HepG2 (cell line): ENCODE results near the gene IGF2. TPM values are rescaled to one million over a fixed set of nuclear protein-coding genes. Genes with fewer than 3 reads are reported as not detected.

Source experiments
- CCAR2 ChIP-seq: fragments of 200-400 bp; formaldehyde crosslinking; optimal IDR thresholded peaks from 2 replicates; pipeline ENCODE3; 2018; ENCODE audit warnings: low read depth, mild to moderate bottlenecking, low read length, moderate library complexity
- CENPT ChIP-seq: sonication (generic); formaldehyde crosslinking; IDR thresholded peaks from 2 replicates; pipeline ENCODE4 v1.8.0; 2022; ENCODE audit warnings: low read depth, mild to moderate bottlenecking, moderate library complexity, missing genetic modification reagents
- DNMT1 ChIP-seq: sonication (generic); formaldehyde crosslinking; IDR thresholded peaks from 2 replicates; pipeline ENCODE4 v1.5.1; 2020; ENCODE audit warnings: mild to moderate bottlenecking, missing genetic modification reagents
- KAT2B ChIP-seq: fragments of 150-350 bp; IDR thresholded peaks from 2 replicates; pipeline ENCODE4 v1.6.1; 2014; ENCODE audit warnings: low read depth, low read length, borderline replicate concordance
- MAZ ChIP-seq, 2 experiments: sonication (generic) in 1 of 2; formaldehyde crosslinking in 1 of 2; IDR thresholded peaks; 2 replicates each; pipeline versions ENCODE4 v1.5.0 to v1.6.1; 2012 to 2020; ENCODE audit warnings: low read depth in 2 of 2, mild to moderate bottlenecking in 2 of 2, borderline replicate concordance in 1 of 2, improper control_type of control experiment in 1 of 2, low read length in 1 of 2, missing genetic modification reagents in 1 of 2, moderate library complexity in 1 of 2
- MIER3 ChIP-seq: IDR thresholded peaks from 2 replicates; pipeline ENCODE4 v1.6.1; 2016; ENCODE audit warnings: missing compliant biosample characterization, borderline replicate concordance
- MYNN ChIP-seq: sonication (generic); formaldehyde crosslinking; IDR thresholded peaks from 2 replicates; pipeline ENCODE4 v1.4.0; 2020; ENCODE audit warnings: mild to moderate bottlenecking, low read depth, missing genetic modification reagents
- PAWR ChIP-seq: sonication (generic); formaldehyde crosslinking; IDR thresholded peaks from 2 replicates; pipeline ENCODE4 v1.4.0; 2020; ENCODE audit warnings: missing genetic modification reagents, mild to moderate bottlenecking, borderline replicate concordance
- PITX1 ChIP-seq: sonication (generic); formaldehyde crosslinking; IDR thresholded peaks from 2 replicates; pipeline ENCODE4 v1.5.1; 2020; ENCODE audit warnings: mild to moderate bottlenecking, missing genetic modification reagents
- SETDB1 ChIP-seq: sonication (generic); formaldehyde crosslinking; IDR thresholded peaks from 2 replicates; pipeline ENCODE4 v1.5.1; 2020; ENCODE audit warnings: missing genetic modification reagents, mild to moderate bottlenecking, borderline replicate concordance
- SOX13 ChIP-seq, 3 experiments: fragments of 450-650 bp in 1 of 3; sonication (generic) in 1 of 3; formaldehyde crosslinking in 1 of 3; IDR thresholded peaks in 2 of 3; conservative IDR thresholded peaks in 1 of 3; 2 replicates each; pipeline versions ENCODE4 v1.5.0 to v1.6.1; 2016 to 2020; ENCODE audit warnings: antibody characterized with exemption in 1 of 3, mild to moderate bottlenecking in 1 of 3, missing compliant biosample characterization in 1 of 3, missing genetic modification reagents in 1 of 3, moderate library complexity in 1 of 3
- SOX6 ChIP-seq, 2 experiments: fragments of 450-650 bp in 1 of 2; sonication (generic) in 1 of 2; formaldehyde crosslinking in 1 of 2; IDR thresholded peaks; 2 replicates each; pipeline versions ENCODE4 v1.4.0 to v1.6.1; 2017 to 2020; ENCODE audit warnings: antibody characterized with exemption in 1 of 2, mild to moderate bottlenecking in 1 of 2, missing genetic modification reagents in 1 of 2
- SUZ12 ChIP-seq: fragments of 150-350 bp; IDR thresholded peaks from 2 replicates; pipeline ENCODE4 v1.6.1; 2014; ENCODE audit warnings: low read depth, low read length
- TMF1 ChIP-seq: sonication (generic); formaldehyde crosslinking; IDR thresholded peaks from 2 replicates; pipeline ENCODE4 v1.8.1; 2022; ENCODE audit warnings: low read depth, missing genetic modification reagents
- ZFX ChIP-seq: sonication (generic); formaldehyde crosslinking; IDR thresholded peaks from 2 replicates; pipeline ENCODE4 v1.4.0; 2020; ENCODE audit warnings: mild to moderate bottlenecking, low read depth, missing genetic modification reagents, moderate library complexity
- ZNF136 ChIP-seq: sonication (generic); formaldehyde crosslinking; IDR thresholded peaks from 2 replicates; pipeline ENCODE4 v1.8.1; 2022; ENCODE audit warnings: low read depth, mild to moderate bottlenecking, moderate library complexity, missing genetic modification reagents
- ZNF563 ChIP-seq: sonication (generic); formaldehyde crosslinking; IDR thresholded peaks from 2 replicates; pipeline ENCODE4 v1.8.0; 2022; ENCODE audit warnings: mild to moderate bottlenecking, moderate library complexity, missing genetic modification reagents
- ZNF572 ChIP-seq: sonication (generic); formaldehyde crosslinking; IDR thresholded peaks from 2 replicates; pipeline ENCODE4 v1.5.1; 2020; ENCODE audit warnings: mild to moderate bottlenecking, missing genetic modification reagents
- ZNF644 ChIP-seq: IDR thresholded peaks from 2 replicates; pipeline ENCODE4 v1.6.1; 2016; ENCODE audit warnings: low read depth
- polyA plus RNA-seq, 8 experiments: library from polyadenylated mRNA; depleted of rRNA in 3 of 8; stranded (reverse) in 7 of 8; unstranded in 1 of 8; fragments of >200 nt; fragmentation: Illumina TruSeq in 4 of 8; extraction: Trizol in 4 of 8; gene quantifications; 2 replicates each; pipeline versions ENCODE4 v1.2.1 to v1.2.3, GENCODE V29; 2011 to 2016; ENCODE audit warnings: low read depth in 4 of 8, missing spikeins in 1 of 8, mixed read lengths in 1 of 8; ENCODE audit not compliant: insufficient read depth in 1 of 8
- total RNA-seq, 5 experiments: library from RNA; depleted of rRNA; stranded (reverse); fragments of >200 nt; fragmentation: Illumina TruSeq; extraction: Trizol; gene quantifications; 2 replicates each; pipeline ENCODE4 v1.2.3, GENCODE V29; 2016; ENCODE audit warnings: low read depth in 1 of 5
- TF ChIP-seq, protein P1 (sequence below): sonication (generic); formaldehyde crosslinking; IDR thresholded peaks from 2 replicates; pipeline ENCODE4 v1.5.0; 2020; ENCODE audit warnings: mild to moderate bottlenecking, missing genetic modification reagents, borderline replicate concordance
- TF ChIP-seq, protein P2 (sequence below): sonication (generic); formaldehyde crosslinking; IDR thresholded peaks from 2 replicates; pipeline ENCODE4 v1.8.1; 2023; ENCODE audit warnings: mild to moderate bottlenecking, missing genetic modification reagents
- TF ChIP-seq, protein P3 (sequence below): IDR thresholded peaks from 2 replicates; pipeline ENCODE4 v1.6.1; 2018; ENCODE audit warnings: missing genetic modification reagents, mild to moderate bottlenecking, missing compliant biosample characterization

IGF2 gene
- total and polyA plus RNA-seq, 2 of the 13 experiments (the other 11 are each of a cell fraction or from before 2014, with no cell fraction given) = 79.1 to 254 TPM

DNA sequence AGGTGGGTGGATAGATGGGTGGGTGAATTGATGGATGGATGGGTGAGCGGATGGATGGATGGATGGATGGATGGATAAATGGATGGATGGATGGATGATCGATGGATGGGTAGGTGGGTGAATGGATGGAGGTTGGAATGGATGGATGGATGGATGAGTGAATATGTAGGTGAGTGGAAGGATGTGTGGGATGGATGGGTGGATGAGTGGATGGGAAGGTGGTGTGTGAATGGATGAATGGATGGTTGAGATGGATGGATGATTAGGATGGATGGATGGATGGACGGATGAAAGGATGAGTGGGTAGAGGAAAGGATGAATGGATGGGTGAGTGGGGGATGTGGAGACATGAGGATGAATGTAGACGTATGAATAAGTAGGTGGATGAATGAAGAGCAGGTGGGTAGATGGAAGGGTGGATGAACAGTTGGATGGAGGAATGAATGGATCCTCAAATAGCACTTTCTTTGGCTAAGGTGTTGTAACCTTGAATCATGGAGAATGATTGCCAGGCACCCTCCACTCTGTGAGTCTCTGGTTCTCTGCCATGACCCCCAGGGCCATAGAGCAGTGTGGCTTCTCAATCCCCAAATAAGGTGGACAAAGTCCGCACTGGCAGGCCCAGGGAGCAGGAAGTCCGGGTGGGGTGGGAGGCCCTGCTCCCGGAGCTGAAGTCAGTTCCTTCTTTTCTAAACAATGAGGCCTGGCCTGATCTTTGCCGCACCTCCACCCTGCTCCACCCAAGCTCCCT is 36.9 kb downstream of the IGF2 start (continued):
- TF ChIP-seq, protein P1, sequence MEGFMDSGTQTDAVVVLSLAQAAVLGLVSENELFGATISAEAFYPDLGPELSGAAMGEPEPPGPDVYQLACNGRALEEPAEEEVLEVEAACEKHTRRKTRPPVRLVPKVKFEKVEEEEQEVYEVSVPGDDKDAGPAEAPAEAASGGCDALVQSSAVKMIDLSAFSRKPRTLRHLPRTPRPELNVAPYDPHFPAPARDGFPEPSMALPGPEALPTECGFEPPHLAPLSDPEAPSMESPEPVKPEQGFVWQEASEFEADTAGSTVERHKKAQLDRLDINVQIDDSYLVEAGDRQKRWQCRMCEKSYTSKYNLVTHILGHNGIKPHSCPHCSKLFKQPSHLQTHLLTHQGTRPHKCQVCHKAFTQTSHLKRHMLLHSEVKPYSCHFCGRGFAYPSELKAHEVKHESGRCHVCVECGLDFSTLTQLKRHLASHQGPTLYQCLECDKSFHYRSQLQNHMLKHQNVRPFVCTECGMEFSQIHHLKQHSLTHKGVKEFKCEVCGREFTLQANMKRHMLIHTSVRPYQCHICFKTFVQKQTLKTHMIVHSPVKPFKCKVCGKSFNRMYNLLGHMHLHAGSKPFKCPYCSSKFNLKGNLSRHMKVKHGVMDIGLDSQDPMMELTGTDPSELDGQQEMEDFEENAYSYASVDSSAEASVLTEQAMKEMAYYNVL (CRISPR knock-in tag) = peak; percentile 90; the same call in 1 of the 2 replicates
- TF ChIP-seq MIER3 (CRISPR knock-in tag) (peak; percentile 64; the same call in 1 of the 2 replicates), SOX13 (IDR thresholded peaks at IDR 0.05) (no peak), SOX13 (CRISPR knock-in tag; conservative IDR thresholded peaks at IDR 0.05 in 1 of 2, IDR thresholded peaks at IDR 0.05 in 1 of 2) (peak in 1 of 2 experiments; percentile 65; a peak in 2 of 4 replicates), CENPT (CRISPR knock-in tag) (no peak), PITX1 (0 out of 2 replicates have a peak, but pooled peaks have one; percentile 33), KAT2B (no peak), SETDB1 (CRISPR knock-in tag) (no peak), CCAR2 (no peak), TMF1 (CRISPR knock-in tag) (no peak), SUZ12 (no peak), ZNF572 (no peak), ZNF644 (CRISPR knock-in tag) (peak; percentile 86), MAZ (IDR thresholded peaks at IDR 0.05; ENCODE audit: borderline replicate concordance, low read depth, low read length) (peak; percentile 48; the same call in 1 of the 2 replicates), MAZ (CRISPR knock-in tag; IDR thresholded peaks at IDR 0.05; ENCODE audit: low read depth) (peak; percentile 56; the same call in 1 of the 2 replicates), DNMT1 (CRISPR knock-in tag) (no peak), ZFX (peak; percentile 86), MYNN (CRISPR knock-in tag) (no peak), ZNF136 (CRISPR knock-in tag) (no peak), SOX6 (IDR thresholded peaks at IDR 0.05) (no peak), SOX6 (CRISPR knock-in tag; IDR thresholded peaks at IDR 0.05) (peak; percentile 79), ZNF563 (CRISPR knock-in tag) (no peak), PAWR (no peak)
- TF ChIP-seq, protein P2, sequence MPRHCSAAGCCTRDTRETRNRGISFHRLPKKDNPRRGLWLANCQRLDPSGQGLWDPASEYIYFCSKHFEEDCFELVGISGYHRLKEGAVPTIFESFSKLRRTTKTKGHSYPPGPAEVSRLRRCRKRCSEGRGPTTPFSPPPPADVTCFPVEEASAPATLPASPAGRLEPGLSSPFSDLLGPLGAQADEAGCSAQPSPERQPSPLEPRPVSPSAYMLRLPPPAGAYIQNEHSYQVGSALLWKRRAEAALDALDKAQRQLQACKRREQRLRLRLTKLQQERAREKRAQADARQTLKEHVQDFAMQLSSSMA (CRISPR knock-in tag) = no peak
- TF ChIP-seq, protein P3, sequence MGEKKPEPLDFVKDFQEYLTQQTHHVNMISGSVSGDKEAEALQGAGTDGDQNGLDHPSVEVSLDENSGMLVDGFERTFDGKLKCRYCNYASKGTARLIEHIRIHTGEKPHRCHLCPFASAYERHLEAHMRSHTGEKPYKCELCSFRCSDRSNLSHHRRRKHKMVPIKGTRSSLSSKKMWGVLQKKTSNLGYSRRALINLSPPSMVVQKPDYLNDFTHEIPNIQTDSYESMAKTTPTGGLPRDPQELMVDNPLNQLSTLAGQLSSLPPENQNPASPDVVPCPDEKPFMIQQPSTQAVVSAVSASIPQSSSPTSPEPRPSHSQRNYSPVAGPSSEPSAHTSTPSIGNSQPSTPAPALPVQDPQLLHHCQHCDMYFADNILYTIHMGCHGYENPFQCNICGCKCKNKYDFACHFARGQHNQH (CRISPR knock-in tag) = peak; percentile 42; the same call in 1 of the 2 replicates
